Measurements from ENCODE around the gene CLOCK. TPM values are rescaled to one million over a fixed set of nuclear protein-coding genes. Genes with fewer than 3 reads are reported as not detected.

Gene CLOCK
- total RNA-seq, 1 donor from 2014 or later, result 36.2 TPM

DNA sequence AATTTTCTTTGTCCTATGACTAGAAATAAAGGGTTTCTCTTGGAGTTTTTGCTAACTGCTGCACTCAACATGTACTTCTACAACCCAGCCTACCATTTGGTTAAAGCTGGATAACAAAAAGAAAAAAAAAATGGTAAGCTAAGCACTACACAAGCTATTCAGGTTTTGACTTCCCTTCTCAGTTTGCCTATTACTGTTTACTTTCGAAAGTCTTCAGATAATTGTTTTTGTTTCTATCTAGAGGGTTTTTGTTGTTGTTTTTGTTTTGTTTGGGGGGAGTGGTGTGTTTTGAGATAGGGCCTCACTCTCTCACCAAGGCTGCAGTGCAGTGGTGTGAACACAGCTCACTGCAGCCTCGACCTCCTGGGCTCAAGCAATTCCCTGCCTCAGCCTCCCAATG is 46.6 kb downstream of the CLOCK start:
- ATAC-seq (no peak), DNase-seq (ENCODE audit: missing footprints) (no peak)
- intact Hi-C loops (cut with DNase I), result no loop called here

DNA sequence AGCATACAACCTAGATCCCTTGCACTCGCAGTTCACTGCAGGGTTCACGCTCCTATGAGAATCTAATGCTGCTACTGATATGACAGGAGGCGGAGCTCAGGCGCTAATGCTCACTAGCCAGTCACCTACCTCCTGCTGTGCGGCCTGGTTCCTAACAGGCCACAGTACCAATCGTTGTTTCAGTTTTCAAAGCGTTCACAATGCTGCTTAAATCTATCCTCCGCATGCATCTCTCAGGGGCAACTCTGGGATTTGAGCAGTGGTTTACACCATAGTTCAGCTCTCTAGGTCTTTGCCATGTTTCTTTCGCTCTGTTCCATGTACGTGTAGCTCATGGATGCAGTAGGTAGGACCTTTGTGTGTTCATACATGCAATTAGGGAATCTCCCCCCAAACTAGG is 47.2 kb downstream of the CLOCK start:
- DNase-seq (ENCODE audit: missing footprints) (no peak), ATAC-seq (no peak)
- intact Hi-C loops (cut with DNase I), result no loop called here

- intact Hi-C loops (cut with DNase I), result no loop called here
- no peak for DNase-seq (ENCODE audit: missing footprints)
- ATAC-seq, result no peak
Measured at GRCh38 chr4:55498051-55498450, 48.7 kb downstream of the CLOCK start.

- ATAC-seq (no peak), DNase-seq (ENCODE audit: missing footprints) (no peak)
- intact Hi-C loops (cut with DNase I), result no loop called here
Measured at GRCh38 chr4:55491486-55491885, 55.2 kb downstream of the CLOCK start.

DNA sequence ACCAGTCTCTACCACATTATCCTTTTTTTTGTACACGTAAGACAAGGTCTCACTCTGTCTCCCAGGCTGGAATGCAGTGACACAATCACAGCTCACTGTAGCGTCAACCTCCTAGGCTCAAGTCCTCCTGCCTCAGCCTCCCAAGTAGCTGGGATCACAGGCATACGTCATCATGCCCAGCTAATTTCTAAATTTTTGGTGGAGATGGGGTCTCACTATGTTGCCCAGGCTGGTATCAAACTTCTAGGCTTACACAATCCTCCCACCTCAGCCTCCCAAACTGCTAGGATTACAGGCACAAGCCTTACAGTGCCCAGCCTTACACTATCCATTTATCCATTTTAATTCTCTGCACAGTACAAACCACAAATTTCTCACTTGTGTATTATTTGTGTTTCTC is 58.0 kb downstream of the CLOCK start:
- no peak for ATAC-seq
- no peak for DNase-seq (ENCODE audit: missing footprints)
- intact Hi-C loops (cut with DNase I), result no loop called here

DNA sequence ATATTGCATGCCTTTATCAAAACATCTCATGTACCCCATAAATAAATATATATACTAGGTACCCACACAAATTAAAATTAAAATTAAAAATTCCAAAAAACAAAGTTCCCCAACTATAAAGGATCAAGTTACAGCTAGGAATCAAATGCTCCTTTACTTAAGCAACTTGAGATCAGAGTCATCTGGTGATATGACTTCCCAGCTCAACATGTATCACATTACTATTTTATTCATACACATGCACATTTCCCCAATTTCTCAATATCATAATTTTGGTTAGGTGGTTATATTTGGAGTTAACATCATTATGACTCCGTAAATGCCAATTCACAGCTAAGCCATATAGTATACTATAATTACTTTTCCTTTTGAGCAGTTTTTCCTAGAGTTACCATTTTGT is 60.9 kb downstream of the CLOCK start:
- ATAC-seq (no peak), DNase-seq (ENCODE audit: missing footprints) (no peak)
- intact Hi-C loops (cut with DNase I), result no loop called here

- DNase-seq (ENCODE audit: missing footprints), result no peak
- no peak for ATAC-seq
- intact Hi-C loops (cut with DNase I), result no loop called here
Measured at GRCh38 chr4:55483315-55483714, 63.4 kb downstream of the CLOCK start.

GRCh38 chr4:55475394-55476243 is 71.1 kb downstream of the CLOCK start:
- DNase-seq (ENCODE audit: missing footprints), result no peak
- ATAC-seq, result no peak
- intact Hi-C loops (cut with DNase I), result no loop called here

GRCh38 chr4:55469979-55470378 is 76.7 kb downstream of the CLOCK start:
- DNase-seq (ENCODE audit: missing footprints), result no peak
- intact Hi-C loops (cut with DNase I), result no loop called here
- ATAC-seq, result no peak

- intact Hi-C loops (cut with DNase I), result no loop called here
- no peak for ATAC-seq
- DNase-seq (ENCODE audit: missing footprints), result no peak
Measured at GRCh38 chr4:55468724-55469123, 78.0 kb downstream of the CLOCK start.

DNA sequence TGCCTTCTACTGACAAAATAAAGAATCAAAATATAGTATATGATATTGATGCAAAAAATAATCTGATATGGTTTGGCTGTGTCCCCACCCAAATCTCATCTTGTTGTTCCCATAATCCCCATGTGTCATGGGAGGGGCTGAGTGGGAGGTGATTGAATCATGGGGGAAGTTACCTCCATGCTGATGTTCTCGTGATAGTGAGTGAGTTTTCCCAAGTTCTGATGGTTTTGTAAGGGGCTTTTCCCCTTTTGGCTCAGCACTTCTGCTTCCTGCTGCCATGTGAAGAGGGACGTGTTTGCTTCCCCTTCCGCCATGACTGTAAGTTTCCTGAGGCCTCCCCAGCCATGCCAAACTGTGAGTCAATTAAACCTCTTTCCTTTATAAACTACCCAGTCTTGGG is 80.7 kb downstream of the CLOCK start:
- intact Hi-C loops (cut with DNase I), result no loop called here
- DNase-seq (ENCODE audit: missing footprints) (no peak), ATAC-seq (no peak)

GRCh38 chr4:55458611-55459010 is 88.1 kb downstream of the CLOCK start:
- ATAC-seq, result no peak
- intact Hi-C loops (cut with DNase I), result no loop called here
- no peak for DNase-seq (ENCODE audit: missing footprints)

DNA sequence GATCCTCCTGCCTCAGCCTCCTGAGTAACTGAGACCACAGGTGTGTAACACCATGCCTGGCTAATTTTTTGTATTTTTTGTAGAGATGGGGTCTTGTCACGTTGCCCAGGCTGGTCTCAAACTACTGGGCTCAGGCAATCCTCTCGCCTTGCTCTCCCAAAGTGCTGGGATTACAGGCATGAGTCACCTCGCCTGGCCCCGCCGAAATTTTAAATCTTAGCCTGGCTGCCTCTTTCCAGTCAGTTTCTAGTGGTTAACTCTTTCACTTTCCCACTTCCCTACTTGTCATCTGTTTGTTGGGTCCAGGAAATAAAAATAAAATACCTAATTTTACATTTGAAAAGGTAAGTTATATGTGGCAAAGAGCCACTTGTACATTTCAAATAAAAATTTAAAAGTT is 88.5 kb downstream of the CLOCK start:
- DNase-seq (ENCODE audit: missing footprints) (no peak), ATAC-seq (no peak)
- intact Hi-C loops (cut with DNase I), result no loop called here

DNA sequence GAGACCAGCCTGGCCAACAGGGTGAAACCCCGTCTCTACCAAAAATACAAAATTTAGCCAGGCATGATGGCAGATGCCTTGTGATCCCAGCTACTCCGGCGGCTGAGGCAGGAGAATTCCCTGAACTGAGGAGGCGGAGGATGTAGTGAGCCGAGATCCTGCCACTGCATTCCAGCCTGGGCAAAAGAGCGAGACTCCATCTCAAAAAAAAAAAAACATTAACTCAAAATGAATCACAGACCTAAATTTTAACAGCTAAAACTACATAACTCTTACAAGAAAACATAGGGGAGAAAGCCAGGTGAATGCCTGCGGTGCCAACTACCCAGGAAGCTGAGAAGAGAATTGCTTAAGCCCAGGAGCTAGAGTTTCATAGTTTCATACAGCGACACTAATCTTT is 96.1 kb downstream of the CLOCK start:
- intact Hi-C loops (cut with DNase I), result no loop called here
- DNase-seq (ENCODE audit: missing footprints), result no peak
- no peak for ATAC-seq

DNA sequence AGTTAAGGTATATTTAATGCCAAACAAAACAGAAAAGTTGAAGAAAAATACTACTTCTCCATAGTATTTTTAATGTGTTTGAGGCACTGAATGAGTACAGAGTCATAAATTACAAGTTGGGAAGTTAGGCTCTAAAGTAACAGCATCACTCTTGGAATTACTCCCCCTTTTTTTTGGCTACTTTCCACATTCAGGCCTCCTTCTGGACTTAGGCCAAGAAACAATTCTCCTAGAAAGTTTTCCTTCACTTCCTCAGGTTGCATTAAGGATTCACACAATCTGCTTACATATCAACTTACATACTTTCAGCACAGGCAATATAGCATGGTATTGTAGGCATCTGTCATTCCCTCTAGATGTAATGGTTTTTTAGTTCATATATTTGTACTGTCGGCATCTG is 98.9 kb downstream of the CLOCK start:
- intact Hi-C loops (cut with DNase I), result loop anchor here (5.0 to 10.0 kb wide), 2 partner anchors 99 to 417 kb away; partner anchors contain the start of gene CLOCK
- ATAC-seq (no peak), DNase-seq (ENCODE audit: missing footprints) (no peak)

GRCh38 chr4:55447108-55447708 is 99.5 kb downstream of the CLOCK start:
- intact Hi-C loops (cut with DNase I), result loop anchor here (5.0 to 10.0 kb wide), 2 partner anchors 100 to 418 kb away; partner anchors contain the start of gene CLOCK
- DNase-seq (ENCODE audit: missing footprints), result no peak
- ATAC-seq, result no peak

DNA sequence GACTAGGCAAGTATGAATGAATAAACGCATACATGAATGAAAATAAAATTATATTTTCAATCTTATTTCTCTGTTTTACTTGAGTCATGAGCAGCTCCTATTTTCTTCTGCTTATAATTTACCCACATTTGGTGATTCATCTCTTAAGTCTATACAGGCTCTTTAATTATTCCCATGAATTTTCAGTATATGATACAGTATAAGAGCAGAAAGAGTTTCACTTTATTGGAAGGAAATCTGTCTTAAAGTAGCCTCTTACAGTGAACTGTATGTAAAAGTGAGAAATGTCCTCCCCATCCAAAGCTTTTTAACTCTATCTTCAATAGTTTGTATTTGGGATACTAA is 100.2 kb downstream of the CLOCK start:
- ATAC-seq (no peak), DNase-seq (ENCODE audit: missing footprints) (no peak)
- intact Hi-C loops (cut with DNase I), result loop anchor here (5.0 to 10.0 kb wide), 2 partner anchors 101 to 418 kb away; partner anchors contain the start of gene CLOCK

GRCh38 chr4:55445921-55446577 is 100.7 kb downstream of the CLOCK start:
- intact Hi-C loops (cut with DNase I), result loop anchor here (5.0 to 10.0 kb wide), 2 partner anchors 101 to 419 kb away; partner anchors contain the start of gene CLOCK
- ATAC-seq (no peak), DNase-seq (ENCODE audit: missing footprints) (no peak)

GRCh38 chr4:55444827-55445226 is 101.9 kb downstream of the CLOCK start:
- DNase-seq (ENCODE audit: missing footprints) (no peak), ATAC-seq (no peak)
- intact Hi-C loops (cut with DNase I), result loop anchor here (5.0 to 10.0 kb wide), 2 partner anchors 102 to 420 kb away; partner anchors contain the start of gene CLOCK

DNA sequence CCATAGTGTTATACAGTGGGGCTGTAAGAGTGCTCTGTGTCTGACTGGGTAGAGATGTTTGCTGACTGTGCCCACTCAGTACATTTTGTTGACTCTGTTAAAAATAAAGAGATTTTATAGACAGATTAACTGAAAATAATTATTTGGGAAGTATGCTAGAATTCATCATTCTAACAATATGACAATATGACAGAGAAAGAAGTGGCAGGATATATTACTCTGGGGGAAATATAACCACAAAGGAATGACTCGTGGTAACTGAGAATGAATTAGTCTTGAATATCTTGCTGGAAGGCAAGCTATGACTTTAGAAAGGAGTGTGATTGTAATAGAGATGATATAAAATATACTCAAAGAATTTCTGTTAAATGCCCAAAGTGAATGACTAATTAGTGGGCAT is 104.2 kb downstream of the CLOCK start:
- no peak for DNase-seq (ENCODE audit: missing footprints)
- ATAC-seq, result no peak
- intact Hi-C loops (cut with DNase I), result loop anchor here (10.0 kb wide), 1 partner anchor 422 kb away; no protein-coding TSS in a partner anchor
